ENCODE data around the gene PRKAR1B.
A peak's percentile ranks its signal among the peaks of the same experiment; 100 is the strongest.
"Not testable (repeated sequence)": the region's sequence is repeated elsewhere in the genome, so short reads cannot be mapped to it uniquely, and the experiment has no call there.

PRKAR1B gene

DNA sequence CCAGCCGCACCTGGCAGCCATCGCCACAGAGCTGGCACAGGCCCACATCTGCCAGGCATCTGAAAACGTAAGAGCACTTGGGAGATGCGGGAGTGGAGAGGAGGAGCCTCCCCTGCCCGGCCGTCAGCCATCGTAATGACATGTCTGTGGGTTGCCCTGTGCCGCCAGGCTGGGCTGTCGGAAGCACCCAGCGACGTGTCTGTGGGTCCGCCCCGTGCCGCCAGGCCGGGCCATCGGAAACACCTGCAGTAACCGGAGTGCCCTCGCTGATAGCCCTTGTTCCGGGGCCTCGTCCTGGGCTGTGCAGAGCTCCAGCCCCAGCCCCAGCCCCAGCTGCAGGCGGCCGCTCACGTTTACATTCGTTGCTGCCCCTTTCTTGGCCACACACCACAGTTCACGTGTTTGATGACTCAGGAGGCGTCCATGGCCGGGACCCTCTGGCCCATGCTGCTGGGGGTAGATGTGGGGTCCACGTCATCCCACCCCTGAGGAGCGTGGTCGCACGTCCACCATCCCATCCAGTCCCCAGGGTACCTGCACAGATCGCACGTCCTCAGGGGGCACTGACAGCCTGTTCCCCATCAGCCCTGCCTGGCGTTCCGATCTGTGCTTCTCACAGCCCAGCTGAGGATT, 30.0 kb upstream of the PRKAR1B start:
- no peak for DNase-seq (ENCODE audit: low read depth, low spot score)

DNA sequence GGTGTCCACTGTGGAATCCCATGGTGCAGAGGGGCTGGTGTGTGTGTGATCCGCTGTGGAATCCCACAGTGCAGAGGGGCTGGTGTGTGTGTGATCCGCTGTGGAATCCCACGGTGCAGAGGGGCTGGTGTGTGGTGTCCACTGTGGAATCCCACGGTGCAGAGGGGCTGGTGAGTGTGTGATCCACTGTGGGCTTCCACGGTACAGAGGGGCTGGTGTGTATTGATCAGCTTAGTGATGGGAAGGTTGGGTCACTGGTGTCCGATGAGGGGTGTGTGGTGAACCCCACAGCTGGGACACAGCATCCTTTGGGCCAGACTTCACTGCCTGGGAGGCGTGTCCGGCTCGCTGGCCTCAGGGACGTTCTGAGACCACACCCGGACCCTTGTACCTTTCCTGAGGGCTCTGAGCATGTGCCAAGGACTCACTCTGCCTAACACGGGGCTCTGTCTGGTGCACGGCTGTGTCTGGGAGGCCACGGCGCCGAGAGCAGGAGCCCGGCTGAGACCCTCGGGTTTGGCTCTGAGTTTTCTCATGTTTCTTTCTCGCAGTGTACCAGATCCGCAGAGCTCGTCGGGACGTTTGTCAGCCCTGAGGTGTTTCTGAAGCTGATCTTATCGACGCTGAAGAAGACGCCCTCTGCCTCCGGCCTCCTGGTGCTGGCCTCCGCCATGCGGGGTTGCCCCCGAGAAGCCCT, 29.3 kb upstream of the PRKAR1B start:
- no peak for DNase-seq (ENCODE audit: low read depth, low spot score)

DNA sequence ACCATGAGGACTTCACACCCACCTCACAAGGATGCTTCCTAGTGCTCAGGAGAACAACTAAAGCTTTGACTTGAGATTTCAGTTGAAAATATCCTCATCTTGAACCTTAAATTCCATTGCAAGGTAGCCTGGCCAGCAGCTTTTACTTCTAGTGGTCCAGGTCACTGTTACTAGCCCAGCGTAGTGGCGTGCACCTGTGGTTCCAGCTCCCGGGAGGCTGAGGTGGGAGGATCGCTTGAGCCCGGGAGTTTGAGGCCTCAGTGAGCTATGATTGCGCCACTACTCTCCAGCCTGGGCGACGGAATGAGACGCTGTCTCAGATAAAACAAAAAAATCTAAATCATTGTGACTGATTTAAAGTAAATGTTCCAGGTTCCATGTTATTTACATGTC, 28.3 kb upstream of the PRKAR1B start:
- no peak for DNase-seq (ENCODE audit: low read depth, low spot score)

DNA sequence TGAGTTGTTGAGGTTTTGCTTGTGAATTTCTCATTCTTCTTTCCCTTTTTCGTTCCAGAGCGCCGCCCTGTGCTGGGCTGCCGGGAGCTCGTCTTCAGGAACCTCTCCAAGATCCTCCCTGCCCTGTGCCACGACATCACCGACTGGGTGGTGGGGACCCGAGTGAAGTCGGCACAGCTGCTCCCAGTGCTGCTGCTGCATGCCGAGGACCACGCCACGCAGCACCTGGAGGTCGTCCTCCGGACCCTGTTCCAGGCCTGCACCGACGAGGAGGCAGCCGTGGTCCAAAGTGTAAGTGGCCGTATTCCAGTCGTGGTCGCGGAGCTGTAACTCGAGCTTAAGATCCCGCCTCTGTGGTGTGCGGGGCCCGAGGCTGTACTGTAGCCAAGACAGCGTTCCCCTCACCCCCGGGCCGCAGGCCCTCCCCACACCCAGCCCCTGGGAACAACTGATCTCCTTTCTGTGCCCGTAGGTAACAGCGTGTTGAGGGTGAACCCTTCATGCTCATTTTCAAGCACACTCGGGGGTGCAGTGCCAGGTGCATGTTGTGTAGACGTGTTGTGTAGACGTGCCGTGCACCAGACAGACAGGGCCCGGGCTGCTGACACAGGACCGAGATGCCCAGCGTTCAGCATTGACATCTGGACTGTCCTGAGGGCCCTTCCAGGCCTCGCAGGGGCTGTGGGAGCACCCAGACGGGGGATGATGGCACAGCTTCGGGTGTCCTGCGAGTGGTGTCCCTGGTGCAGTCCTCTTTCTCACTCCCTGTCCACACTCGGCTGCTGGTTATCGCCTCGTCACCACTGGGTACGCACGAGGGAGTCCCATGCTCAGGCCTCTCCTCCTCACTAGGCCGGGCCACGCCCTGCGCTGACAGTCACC, 27.7 kb upstream of the PRKAR1B start:
- no peak for DNase-seq (ENCODE audit: low read depth, low spot score)

DNA sequence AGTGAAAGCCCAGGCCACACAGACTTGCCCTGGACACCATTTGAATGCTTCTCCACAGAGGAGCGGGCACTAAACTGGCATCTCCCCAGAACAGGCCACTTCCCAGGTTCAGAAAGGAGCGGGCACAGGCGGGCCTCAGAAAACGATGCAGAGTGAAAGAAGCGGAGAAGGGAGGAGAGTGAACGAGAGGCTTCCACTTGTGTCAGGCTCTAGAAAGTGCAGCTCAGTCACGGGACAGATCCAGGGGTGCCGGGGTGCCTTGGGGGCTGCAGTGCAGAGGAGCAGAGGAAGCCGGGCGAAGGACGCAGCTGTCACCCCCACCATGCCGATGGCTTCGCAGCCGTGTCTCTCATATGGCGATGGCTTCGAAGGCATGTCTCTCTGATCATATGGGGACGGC, 26.1 kb upstream of the PRKAR1B start:
- no peak for DNase-seq (ENCODE audit: low read depth, low spot score)

DNA sequence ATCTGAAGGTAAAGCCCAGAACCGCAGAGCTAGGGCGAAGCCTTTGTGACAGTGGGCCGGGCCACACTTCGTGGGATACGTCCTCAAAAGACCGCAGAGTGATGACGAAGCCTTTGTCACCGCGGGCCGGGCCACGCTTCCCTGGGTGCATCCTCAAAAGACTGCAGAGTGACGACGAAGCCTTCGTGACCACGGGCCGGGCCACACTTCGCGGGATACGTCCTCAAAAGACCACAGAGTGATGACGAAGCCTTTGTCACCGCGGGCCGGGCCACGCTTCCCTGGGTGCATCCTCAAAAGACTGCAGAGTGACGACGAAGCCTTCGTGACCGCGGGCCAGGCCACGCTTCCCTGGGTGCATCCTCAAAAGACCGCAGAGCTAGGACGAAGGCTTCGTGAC, 25.2 kb upstream of the PRKAR1B start:
- not testable (repeated sequence) for DNase-seq (ENCODE audit: low read depth, low spot score)

DNA sequence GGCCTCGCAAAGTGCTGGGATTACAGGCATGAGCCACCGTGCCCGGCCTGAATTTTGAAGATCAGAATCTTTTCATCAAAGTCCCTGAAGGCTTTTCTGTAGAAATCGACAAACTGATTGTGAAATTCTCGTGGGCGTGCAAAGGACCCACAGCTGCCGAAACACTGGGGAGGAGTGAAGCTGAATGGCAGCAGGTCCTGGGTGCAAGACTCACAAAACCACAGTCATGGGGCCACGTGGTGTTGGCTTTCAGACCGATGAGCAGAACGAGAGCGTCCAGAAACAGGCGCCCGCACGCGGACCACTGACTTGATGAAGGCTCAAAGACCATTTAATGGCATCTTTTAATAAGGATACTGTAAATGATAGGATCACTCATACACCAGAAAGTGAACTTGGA, 24.7 kb upstream of the PRKAR1B start:
- no peak for DNase-seq (ENCODE audit: low read depth, low spot score)

DNA sequence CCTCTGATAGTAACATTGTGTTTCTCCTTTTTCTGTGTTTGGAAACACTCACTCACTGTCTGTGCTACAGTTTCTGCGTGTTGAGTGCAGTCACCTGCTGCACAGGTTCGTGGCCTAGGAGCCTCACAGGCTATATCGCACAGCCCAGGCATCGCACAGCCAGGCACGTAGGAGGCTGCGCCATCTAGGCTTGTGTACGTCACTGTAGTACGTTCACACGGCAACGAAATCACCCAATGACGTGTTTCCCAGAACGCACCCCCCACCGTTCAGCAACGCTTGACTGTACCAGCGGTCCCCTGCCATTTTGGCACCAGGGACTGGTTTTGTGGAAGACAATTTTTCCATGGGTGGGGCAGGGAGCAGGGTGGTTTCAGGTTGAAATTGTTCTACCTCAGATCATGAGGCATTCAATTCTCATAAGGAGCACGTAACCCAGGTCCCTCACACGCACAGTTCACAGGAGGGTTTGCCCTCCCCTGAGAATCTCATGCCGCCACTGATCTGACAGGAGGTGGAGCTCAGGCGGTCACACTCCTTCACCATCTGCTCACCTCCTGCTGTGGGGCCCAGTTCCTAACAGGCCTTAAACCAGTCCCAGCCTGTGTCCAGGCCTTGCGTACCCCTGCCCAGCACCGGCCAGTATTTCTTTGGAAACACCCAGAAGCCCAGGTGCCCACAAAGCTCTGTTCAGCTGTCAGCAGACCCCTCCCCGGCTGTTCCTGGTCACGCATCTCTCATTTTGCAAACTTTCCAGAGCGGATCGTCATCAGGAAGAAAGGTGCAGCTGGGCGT, 23.2 kb upstream of the PRKAR1B start:
- no peak for DNase-seq (ENCODE audit: low read depth, low spot score)

DNA sequence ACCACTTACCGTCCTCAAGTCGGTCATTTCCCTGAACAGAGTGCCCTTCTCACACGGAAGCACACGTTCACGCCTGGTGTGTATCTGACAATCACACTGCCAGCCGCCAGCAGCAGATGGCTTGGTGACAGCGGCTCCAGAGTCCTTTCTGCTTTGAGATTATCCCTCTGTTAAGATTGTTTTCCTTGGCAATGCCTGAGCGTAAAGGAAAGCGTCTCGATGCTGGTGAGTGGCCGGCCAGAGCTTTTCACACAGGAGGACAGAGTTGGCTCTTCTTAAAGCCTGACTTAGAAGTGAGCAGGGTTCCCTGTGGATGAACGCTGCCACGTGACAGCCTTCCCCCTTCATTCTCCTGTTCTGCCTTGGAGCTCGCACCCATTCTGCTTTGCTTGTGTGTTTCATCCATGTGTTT, 22.1 kb upstream of the PRKAR1B start:
- peak; percentile 44 for DNase-seq (ENCODE audit: low read depth, low spot score)

DNA sequence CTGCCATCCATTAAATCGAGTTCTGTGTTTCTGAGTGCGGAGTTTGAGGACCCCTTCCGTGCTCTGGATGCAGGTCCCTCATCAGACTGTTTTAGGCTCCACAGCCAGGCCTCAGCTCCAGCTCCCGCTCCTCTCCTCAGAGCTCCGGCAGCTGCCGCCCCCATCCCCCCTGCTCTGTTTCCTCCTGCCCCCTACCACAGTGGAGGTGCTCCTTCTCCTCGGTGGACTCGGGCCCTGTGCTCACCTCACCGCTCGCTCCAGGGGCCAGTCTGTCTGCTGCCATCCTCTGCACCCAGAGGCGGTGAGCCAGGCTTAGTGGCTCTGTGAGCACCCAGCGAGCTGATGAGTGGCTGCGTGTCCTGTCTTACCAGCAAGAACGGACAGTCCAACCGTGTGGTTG, 21.4 kb upstream of the PRKAR1B start:
- DNase-seq (ENCODE audit: low read depth, low spot score), result no peak

DNA sequence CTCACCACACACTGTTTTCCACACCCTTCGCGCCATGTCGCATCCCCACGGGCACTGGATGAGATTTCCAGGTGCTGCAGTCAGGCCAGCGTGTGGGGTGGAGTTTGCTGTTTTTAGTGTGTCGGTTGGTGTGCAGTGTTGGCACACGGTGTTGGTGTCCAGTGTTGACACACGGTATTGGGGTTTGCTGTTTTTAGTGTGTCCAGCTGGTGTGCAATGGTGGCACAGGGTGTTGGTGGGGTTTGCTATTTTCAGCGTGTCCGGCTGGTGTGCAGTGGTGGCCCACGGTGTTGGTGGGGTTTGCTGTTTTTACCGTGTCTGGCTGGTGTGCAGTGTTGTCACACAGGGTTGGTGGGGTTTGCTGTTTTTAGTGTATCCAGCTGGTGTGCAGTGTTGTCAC, 20.1 kb upstream of the PRKAR1B start:
- no peak for DNase-seq (ENCODE audit: low read depth, low spot score)

DNA sequence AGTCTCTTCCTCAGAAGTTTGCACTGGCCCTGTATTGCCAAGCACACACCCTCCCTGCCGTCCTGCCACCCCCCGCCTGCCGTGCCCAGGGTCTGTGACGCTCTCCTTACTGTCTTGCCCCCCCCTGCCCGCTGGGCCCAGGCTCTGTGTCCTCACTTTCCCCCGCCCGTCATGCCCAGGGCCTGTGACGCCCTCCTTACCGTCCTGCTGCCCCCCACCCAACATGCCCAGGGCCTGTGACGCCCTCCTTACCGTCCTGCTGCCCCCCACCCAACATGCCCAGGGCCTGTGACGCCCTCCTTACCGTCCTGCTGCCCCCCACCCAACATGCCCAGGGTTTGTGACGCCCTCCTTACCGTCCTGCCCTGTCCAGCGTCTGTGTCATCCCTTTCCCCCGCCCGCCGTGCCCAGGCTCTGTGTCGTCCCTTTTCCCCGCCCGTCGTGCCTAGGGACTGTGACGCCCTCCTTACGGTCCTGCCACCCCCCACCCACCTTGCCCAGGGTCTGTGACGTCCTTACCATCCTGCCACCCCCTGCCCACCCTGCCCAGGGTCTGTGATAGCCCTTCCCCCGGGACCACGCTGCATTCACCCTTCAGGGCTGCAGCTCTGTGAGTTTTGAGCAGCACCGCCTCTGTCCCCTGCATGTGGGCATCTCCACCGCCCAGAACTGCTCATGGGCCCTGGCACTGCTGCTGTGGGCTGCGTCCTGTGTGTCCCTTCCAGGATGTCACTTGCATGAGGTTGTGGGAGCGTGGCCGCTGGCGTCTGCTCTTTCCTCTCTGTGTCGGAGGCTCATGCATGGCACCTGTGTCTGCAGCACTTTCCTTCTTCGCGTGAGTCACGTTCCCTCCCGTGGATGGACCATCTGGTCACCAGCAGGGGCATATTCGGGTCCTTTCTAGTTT, 19.3 kb upstream of the PRKAR1B start:
- DNase-seq (ENCODE audit: low read depth, low spot score), result no peak

DNA sequence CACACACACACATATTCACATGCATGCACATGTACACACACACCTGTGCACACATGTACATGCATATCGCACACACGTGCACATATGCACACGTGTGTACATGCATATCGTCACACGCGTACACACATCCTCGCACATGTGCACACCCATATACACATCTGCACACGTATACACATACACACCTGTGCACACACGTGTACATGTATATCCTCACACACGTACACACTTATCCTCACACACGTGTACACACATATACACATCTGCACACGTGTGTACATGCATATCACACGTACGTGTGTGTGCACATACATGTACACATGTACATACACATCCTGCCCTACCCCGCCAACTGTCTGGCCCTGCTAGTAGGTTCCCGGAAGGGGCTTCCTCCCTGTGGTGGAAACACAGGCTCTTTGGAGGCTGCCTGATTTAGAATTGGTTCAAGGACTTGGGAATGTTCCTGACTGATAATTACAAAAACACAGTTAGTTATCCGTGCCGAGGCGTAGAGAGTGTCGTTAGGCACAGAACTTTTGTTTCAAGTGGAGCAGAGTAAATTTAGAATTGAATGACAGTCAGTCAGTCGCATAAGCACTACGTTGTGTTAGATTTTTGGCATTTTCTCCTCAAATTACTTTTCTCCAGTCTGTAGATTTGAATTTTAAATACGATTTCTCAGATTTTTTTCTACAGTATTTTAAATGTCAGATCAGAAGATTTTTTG, 18.5 kb upstream of the PRKAR1B start:
- DNase-seq (ENCODE audit: low read depth, low spot score), result no peak

DNA sequence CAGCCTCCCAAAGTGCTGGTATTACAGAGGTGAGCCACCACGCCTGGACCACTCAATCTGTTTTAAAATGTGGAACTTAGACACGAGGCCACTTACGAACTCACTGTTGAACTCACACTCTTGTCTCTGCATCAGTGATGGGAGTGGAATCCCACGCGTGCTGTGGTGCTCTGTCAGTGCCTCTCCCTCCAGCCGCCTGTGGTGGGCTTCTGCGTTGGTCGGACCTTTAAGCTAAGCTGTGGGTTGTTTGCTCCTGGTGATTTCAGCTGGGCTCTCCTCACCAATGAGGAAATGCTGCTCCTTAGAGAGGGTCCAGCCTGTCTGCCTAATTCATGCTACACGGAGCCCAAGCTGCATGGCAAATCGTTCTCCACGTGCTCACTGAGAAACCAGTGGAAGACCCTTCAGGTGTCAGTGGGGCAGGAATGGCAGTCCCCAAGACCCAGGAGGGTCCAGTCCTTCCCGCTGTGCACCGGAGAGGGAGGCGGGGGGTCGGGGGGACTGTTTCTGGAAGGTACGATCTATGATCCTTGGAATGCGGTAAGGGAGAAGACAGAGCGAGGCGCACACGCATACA, 17.9 kb upstream of the PRKAR1B start:
- no peak for DNase-seq (ENCODE audit: low read depth, low spot score)

DNA sequence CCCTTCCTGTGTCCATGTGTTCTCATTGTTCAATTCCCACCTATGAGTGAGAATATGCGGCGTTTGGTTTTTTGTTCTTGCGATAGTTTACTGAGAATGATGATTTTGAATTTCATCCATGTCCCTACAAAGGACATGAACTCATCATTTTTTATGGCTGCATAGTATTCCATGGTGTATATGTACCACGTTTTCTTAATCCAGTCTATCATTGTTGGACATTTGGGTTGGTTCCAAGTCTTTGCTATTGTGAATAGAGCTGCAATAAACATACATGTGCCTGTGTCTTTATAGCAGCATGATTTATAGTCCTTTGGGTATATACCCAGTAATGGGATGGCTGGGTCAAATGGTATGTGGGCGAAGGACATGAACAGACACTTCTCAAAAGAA, 17.0 kb upstream of the PRKAR1B start:
- DNase-seq (ENCODE audit: low read depth, low spot score), result not testable (repeated sequence)

DNA sequence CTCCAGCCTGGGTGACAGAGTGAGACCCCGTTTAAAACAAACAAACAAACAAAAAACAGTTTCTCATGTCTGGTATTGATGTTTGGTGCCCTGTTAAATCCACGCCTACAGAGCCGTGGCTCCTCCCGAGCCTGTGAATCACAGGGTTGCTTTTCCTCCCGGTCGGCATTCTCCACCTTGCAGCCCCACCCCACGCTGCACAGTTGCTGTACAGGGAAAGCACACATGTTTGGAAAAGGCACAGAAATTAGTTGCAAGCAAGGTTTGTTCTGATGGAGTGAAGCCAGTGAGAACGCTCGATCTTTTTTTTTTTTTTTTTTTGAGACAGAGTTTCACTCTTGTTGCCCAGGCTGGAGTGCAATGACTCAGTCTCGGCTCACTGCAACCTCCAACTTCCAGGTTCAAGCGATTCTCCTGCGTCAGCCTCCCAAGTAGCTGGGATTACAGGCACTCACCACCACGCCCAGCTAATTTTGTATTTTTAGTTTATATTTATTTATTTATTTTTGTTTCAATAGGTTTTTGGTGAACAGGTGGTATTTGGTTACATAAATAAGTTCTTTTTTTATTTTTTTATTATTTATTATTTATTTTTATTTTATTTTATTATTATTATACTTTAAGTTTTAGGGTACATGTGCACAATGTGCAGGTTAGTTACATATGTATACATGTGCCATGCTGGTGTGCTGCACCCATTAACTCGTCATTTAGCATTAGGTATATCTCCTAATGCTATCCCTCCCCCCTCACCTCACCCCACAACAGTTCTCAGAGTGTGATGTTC, 16.5 kb upstream of the PRKAR1B start:
- DNase-seq (ENCODE audit: low read depth, low spot score), result not testable (repeated sequence)

DNA sequence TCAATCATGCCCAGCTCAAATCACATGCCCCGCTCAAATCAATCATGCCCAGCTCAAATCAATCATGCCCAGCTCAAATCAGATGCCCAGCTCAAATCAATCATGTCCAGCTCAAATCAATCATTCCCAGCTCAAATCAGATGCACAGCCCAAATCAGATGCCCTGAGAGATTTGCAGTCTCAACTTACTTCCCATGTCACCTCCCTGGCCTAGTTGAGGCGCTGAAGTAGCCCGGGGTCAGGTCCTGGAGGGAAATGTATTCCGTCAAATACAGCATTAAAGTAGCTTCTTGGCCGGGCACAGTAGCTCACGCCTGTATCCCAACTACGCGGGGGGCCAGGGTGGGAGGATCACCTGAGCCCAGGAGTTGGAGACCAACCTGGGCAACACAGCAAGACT, 15.7 kb upstream of the PRKAR1B start:
- DNase-seq (ENCODE audit: low read depth, low spot score), result no peak

DNA sequence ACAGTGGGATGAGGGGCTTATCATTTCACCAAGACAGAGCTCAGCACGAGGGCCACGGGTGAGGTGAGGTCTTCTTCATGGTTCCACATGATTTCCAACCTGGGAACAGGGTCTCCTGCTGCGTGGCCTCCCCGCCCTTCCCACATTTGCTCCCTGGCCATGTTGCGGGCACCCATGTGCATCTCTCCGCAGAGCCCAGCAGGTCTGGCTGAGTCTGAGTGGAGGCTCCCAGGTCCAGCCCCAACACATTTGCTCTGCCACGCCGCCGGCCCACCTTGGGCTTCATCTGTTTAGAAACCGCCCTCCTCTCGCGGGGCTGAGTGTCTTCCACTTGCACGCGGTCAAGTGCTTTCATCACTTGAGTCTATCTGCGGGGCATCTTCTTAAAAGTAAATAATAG, 14.8 kb upstream of the PRKAR1B start:
- DNase-seq (ENCODE audit: low read depth, low spot score), result no peak

DNA sequence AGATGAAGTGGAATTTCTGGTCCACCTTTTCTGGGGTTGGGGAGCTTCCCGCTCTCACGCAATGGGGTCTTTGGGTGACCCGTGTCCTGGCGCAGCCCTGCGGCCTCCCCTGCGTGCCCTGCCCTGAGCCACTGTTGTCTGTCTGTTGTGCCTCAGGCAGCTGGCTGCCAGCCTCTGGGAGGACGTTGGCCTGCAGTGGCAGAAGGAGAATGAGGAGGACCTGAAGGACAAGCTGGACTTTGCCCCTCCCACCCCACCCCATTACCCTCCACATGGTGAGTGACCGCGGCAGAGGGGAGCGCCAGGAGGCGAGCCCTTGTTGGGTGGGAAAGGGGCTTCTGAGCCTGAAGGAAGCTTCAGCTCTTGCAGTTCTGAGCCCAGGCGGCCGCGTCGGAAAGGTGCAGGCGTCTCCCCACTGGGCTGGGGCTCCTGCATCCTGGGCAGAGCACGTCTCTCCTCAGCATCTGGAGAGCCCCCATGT, 14.2 kb upstream of the PRKAR1B start:
- no peak for DNase-seq (ENCODE audit: low read depth, low spot score)
